ENCODE measurements around the gene RIPK3.

The RIPK3 gene

DNA sequence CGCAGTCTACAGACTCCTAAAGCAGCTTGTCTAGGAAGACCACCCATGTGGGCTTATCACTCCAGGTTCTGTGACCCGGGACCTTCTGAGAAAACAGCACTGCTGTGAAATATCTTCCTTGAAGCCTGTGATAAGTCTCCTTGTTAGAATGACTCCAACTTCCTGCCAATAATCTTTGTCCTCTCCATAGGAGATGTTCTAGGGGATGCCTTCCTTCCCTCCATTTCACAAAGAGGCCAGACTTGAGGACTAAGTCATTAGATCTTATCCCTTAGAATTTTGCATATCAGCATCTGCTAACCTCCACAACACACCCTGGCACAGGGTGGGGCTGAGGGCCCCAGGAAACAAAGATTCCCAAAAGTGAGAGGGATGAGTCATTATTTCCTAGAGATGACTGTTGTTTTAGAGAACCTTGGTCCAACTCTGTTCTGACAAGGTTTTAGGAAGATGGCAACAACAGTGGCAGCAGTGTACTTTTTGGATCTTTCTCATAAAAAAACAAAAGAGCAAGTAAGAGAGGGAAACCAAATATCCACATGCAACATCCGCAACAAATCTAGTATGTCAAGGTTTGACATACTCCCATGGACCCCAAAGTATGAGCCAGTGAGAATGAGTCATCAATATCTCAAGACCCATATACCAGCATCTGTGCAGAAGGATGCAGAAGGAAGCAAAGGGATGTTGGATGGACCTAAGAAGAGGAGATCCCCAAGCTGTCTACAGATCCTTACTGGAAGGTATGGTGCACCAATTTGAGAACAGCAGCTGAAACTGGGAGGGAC lies 22.5 kb downstream of the RIPK3 start:
- DNase-seq: no peak

DNA sequence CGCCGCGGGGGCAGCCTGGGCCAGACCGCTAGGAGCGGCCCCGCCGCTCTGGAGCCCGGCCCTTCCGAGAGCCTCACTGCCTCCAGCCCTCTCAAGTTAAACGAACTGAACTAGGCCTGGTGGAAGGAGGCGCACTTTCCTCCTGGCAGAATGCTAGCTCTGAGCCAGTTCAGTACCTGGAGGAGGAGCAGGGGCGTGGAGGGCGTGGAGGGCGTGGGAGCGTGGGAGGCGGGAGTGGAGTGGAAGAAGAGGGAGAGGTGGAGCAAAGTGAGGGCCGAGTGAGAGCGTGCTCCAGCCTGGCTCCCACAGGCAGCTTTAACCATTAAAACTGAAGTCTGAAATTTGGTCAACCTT lies 23.2 kb downstream of the RIPK3 start:
- no peak for DNase-seq

DNA sequence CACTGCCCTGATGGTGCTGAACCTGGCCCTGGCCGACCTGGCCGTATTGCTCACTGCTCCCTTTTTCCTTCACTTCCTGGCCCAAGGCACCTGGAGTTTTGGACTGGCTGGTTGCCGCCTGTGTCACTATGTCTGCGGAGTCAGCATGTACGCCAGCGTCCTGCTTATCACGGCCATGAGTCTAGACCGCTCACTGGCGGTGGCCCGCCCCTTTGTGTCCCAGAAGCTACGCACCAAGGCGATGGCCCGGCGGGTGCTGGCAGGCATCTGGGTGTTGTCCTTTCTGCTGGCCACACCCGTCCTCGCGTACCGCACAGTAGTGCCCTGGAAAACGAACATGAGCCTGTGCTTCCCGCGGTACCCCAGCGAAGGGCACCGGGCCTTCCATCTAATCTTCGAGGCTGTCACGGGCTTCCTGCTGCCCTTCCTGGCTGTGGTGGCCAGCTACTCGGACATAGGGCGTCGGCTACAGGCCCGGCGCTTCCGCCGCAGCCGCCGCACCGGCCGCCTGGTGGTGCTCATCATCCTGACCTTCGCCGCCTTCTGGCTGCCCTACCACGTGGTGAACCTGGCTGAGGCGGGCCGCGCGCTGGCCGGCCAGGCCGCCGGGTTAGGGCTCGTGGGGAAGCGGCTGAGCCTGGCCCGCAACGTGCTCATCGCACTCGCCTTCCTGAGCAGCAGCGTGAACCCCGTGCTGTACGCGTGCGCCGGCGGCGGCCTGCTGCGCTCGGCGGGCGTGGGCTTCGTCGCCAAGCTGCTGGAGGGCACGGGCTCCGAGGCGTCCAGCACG lies 23.8 kb downstream of the RIPK3 start:
- DNase-seq: no peak

- DNase-seq: no peak
Observed at GRCh38 chr14:24315243-24315806, 24.5 kb downstream of the RIPK3 start.

DNA sequence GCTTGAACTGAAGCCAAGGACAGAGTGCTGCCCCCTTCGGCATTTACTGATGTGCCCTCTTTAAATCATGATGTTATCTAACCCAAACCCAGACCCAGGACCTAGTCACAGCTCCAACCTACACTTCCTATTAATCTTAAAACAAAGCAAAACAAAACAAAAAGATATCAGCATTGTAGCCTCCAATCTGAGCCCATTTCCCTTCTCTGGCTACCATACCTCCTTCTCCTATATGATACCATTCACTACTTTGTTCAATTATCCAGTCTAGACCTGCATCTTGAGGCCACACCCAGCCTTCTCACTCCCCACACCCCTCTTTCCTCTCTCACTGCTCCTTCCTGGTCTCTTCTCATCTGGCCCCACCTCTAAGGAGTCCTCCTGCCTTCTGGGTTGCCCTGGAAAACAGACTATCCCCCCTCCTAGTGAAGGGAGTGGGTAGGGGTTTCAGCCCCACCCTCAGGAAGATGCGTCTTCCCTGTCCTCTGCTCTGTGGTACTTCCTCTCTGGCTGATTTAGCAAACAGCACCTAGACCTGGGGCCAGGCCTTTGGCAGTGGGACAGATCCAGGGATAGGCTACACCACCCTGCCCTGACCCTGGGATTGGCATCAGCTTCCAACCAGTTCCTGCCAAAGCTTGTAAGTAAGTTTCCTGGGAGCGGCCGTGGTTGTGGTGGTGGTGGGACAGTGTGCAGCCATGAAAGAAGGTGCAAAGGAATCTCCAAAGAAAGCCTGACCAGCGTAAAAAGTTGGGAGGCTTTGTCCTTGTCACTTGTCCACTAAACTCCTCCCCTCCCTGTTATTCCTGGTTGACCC lies 25.2 kb downstream of the RIPK3 start:
- no peak for DNase-seq

- DNase-seq: no peak
Observed at GRCh38 chr14:24313913-24314312, 25.9 kb downstream of the RIPK3 start.

GRCh38 chr14:24312736-24313507 lies 26.9 kb downstream of the RIPK3 start:
- DNase-seq: peak; percentile 60

DNA sequence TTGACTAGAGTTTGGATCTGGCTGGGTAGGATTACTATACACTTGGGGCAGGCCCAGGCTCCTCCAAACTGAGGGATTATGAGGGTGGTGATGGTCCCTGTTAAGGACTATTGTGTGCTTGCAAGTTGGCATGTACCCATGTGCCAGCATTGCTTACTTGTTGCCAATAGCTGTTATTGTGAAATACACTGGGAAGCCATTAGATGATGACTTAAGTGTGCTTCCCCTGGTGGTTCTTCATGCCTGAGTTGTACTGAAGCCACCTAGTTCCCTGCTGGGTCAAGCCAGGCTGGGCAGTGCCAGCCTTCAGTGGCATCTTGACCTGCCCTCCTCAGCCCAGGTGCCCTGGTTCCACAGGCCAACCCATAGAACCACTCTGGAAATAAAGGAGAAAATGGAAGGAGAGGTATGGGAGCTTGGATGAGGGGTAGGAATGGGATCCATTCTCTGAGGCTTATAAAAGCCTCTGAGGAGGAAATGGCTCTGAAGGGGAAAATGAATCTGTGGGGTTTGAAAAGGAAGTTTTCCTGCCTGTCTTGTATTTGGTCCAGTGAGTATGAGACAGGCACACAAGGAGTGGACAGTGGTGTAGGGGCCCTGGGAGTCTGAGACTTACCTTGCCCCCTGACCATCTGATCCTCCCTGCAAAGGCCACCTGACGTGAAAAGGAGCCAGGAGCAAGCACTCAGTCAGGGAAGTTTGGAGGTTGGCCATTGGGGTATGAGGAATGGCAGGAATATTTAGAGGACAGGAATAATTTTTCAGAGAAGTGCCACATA lies 27.8 kb downstream of the RIPK3 start:
- peak; percentile 29 for DNase-seq

GRCh38 chr14:24310646-24311604 lies 28.9 kb downstream of the RIPK3 start, which contains the start of gene LTB4R:
Gene LTB4R, plus strand, starts transcription at chr14:24311502. Its CDS starts 4,150 bp downstream, at chr14:24315652.
- DNase-seq: peak; percentile 77

DNA sequence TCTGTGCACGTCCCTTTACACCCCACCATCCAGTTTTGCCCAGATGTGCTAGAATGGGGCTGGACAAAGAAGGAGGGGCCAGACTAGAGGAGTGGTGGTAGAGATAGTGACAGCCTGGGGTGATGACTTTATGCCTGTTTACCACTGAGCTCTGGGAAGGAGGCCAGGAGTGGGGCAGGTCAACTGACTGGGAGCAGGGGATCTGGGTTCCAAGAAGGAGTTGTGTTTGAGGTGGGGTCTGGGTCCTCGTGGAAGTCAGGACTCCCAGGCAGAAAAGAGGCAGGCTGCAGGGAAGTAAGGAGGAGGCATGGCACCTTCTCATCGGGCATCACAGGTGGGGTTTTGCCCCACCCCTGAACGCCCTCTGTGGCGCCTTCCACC lies 29.5 kb downstream of the RIPK3 start:
- DNase-seq: no peak

GRCh38 chr14:24309538-24310264 lies 30.1 kb downstream of the RIPK3 start, which contains the start of gene LTB4R2:
Gene LTB4R2, plus strand, starts transcription at chr14:24310140. Its CDS starts 525 bp downstream, at chr14:24310665.
- no peak for DNase-seq

DNA sequence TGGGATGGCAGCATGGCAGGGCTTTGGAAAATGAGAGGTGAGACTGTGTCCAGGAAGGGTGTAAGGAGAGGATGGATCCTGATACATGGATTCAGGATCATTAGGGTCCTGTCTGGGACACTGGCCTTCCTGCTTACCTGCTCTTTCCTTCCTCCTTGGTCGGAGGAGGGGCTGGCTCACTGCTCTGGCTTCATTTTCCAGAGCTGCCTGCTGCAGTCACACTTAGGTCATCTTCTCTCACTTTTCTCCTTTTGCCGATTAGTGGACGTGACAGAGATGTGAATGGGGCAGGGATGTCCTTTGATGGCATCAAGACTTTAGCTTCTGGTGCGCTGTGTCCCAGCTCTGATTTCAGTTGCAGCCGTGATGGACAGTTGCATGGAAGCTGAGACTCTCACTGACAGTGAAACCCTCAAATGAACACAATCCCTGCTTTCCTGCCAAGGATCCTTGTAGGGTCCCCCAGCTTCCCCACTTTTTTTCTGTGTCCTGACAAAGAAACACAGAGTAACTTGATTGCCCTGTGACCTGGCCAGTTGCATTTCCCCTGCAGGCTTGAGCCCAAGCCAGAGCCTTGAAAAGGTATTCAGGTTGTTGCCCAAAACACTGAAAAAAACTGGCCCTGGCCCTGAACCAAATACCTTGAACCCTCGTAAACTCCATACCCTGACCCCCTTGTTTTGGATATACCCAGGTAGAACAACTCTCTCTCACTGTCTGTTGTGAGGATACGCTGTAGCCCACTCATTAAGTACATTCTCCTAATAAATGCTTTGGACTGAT lies 31.3 kb downstream of the RIPK3 start:
- DNase-seq: no peak

DNA sequence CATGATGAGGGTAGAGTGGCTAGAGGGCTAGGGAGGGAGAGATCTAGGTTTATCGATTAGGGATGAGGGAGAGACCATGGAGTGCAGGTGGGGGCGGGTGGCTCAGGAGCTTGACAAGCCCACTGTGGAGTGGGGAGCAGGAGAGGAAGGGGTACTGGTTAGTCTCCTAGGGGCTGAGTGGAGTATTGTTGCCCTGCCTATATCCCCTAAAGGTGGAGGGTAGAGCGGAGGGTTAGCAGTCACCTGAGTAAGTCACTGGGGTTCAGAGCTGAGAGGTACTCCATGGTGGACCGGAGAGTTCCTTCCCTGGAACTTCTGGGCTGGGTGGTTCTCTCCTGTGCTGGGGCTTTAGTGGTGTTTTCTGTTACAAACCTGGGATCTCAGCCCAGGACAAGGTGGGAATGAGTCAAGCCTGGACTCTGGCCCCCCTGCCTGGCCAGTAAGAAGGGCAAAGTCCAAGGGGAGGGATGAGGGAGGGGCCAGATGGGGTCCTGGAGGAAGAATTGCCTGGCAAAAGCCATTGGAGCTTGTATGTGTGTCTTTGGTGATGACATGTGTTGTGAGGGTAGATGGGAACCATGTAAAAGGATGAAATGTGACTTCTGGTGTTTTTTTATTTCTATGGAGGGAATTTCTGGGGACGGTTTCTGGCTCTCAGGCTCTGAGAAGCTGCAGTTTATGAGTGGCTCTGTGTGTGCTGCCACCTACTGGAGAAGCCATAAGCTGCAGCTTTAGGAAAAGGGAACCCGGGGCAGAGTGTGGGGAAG lies 32.0 kb downstream of the RIPK3 start, which contains the start of gene CIDEB:
TSS of gene CIDEB (minus strand) at position 403 of the 767 bp plus-strand sequence. CDS start at position 284, 119 bp downstream.
- DNase-seq: peak; percentile 74

DNA sequence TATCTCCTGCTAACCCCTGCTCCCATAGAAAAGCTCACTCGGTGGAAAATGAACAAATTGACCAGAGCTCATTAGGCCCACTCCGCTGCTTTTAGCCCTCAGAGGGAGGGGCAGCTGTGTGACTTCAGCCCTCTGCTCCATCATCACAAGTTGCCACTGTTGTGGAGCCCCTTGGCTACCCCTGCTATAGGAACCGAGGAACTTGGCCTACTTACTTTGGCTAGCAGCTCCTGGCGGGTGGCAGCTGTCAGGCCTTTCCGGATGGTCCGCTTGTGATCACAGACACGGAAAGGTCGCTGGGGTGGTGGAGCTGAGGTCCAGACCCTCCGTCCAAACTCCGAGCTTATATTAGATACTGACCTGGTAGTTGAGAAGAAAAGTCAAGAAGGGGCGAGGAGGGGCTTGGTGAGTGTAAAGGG lies 32.6 kb downstream of the RIPK3 start:
- DNase-seq: no peak

- DNase-seq: no peak
Observed at GRCh38 chr14:24304019-24304387, 35.8 kb downstream of the RIPK3 start.

DNA sequence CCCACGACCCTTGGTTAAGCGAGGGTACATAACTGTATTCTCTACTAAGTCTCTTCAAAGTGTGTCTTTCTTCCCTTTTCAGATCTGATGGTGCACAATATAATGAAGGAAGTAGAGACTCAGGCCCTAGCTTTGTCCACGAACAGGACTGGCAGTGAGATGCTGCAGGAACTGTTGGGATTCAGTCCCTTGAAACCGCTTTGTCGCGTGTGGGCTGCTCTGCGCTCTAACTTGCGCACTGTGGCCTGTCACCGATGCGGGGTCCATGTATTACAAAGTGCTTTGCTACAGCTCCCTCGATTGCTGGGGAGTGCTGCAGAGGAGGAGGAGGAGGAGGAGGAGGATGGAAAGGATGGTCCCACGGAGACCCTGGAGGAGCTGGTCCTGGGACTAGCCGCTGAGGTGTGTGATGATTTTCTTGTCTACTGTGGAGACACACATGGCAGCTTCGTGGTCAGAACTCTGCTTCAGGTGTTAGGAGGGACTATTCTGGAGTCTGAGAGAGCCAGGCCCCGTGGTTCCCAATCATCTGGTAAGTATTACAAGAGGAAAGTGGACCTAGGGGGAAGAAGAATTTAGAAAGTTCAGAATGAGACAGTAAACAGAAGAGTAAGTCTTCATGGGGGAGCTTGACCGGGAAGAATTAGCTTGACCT lies 39.3 kb downstream of the RIPK3 start:
- DNase-seq: no peak

Data from CD4-positive, alpha-beta T cell treated with Interleukin-12 subunit alpha and Interleukin-12 subunit beta, for 1 hour (primary cell).